ENCODE results near the gene SHMT2. TPM values are rescaled to one million over a fixed set of nuclear protein-coding genes. Genes with fewer than 3 reads are reported as not detected.

Gene SHMT2
- total and polyA plus RNA-seq, 9 of the 15 experiments (the other 6 are each of a cell fraction or from before 2014, with no cell fraction given), result 46.1 to 319 (median 115) TPM

GRCh38 chr12:57229634-57230380, at the start of gene SHMT2 (continued):
- no peak for TF ChIP-seq RBM14 (IDR thresholded peaks at IDR 0.05; ENCODE audit: borderline replicate concordance, insufficient read depth, low read depth, low read length)
- TF ChIP-seq PHF8 (IDR thresholded peaks at IDR 0.05; ENCODE audit: borderline replicate concordance, low read length), result peak; percentile 66; the same call in 1 of the 2 replicates
- TF ChIP-seq SMAD3 (CRISPR knock-in tag; conservative IDR thresholded peaks at IDR 0.05), result no peak
- peak in 1 of 2 experiments; percentile 41; a peak in 1 of 4 replicates for TF ChIP-seq ZNF318 (IDR thresholded peaks at IDR 0.05; ENCODE audit: borderline replicate concordance in 1 of 2, low read depth in 1 of 2)
- no peak for TF ChIP-seq ZNF766 (CRISPR knock-in tag; conservative IDR thresholded peaks at IDR 0.05)
- TF ChIP-seq ZNF23 (CRISPR knock-in tag; IDR thresholded peaks at IDR 0.05), result no peak
- TF ChIP-seq HNRNPL (IDR thresholded peaks at IDR 0.05; ENCODE audit: low read depth, low read length), result no peak
- no peak for TF ChIP-seq ZMIZ1 (IDR thresholded peaks at IDR 0.05; ENCODE audit: low read depth in 2 of 2, low read length in 2 of 2)
- TF ChIP-seq SOX6 (IDR thresholded peaks at IDR 0.05), result no peak
- no peak for TF ChIP-seq NELFE (IDR thresholded peaks at IDR 0.05; ENCODE audit: insufficient read depth, insufficient read length)
- TF ChIP-seq SRSF1 (IDR thresholded peaks at IDR 0.05; ENCODE audit: low read depth, low read length), result no peak
- no peak for TF ChIP-seq HDAC3 (IDR thresholded peaks at IDR 0.05; ENCODE audit: borderline replicate concordance, partially characterized antibody)

Measured in K562 (cell line).